Activated naive CD8-positive, alpha-beta T cell treated with anti-CD3 and anti-CD28 coated beads for 36 hours (primary cell): ENCODE data around the gene VWA1. TPM values are rescaled to one million over a fixed set of nuclear protein-coding genes. Genes with fewer than 3 reads are reported as not detected.
A peak's percentile ranks its signal among the peaks of the same experiment; 100 is the strongest.
"Not testable (repeated sequence)": the region's sequence is repeated elsewhere in the genome, so short reads cannot be mapped to it uniquely, and the experiment has no call there.

Experiments
- DNase-seq: peaks from one replicate; pipeline ENCODE4 v3.0.0; 2021
- H3K27ac Mint-ChIP-seq: one replicate; pipeline ENCODE4 v1.8.0; 2022; ENCODE audit warnings: mild to moderate bottlenecking, moderate library complexity, mixed read lengths
- H3K27me3 Mint-ChIP-seq: one replicate; pipeline ENCODE4 v1.8.0; 2022; ENCODE audit warnings: mild to moderate bottlenecking, mixed read lengths
- H3K36me3 Mint-ChIP-seq: one replicate; pipeline ENCODE4 v1.8.0; 2021; ENCODE audit warnings: mild to moderate bottlenecking, mixed read lengths
- H3K4me1 Mint-ChIP-seq: one replicate; pipeline ENCODE4 v1.8.0; 2021; ENCODE audit warnings: mixed read lengths
- H3K4me3 Mint-ChIP-seq: one replicate; pipeline ENCODE4 v1.8.0; 2022; ENCODE audit warnings: mild to moderate bottlenecking, moderate library complexity, mixed read lengths
- H3K9me3 Mint-ChIP-seq: one replicate; pipeline ENCODE4 v1.8.0; 2022; ENCODE audit warnings: mixed read lengths
- total RNA-seq, 2 experiments: library from RNA; stranded (reverse); gene quantifications; one replicate each; pipeline ENCODE4 v1.2.3, GENCODE V29; 2021

The VWA1 gene
- total RNA-seq, 2 experiments from 2014 or later = 0.25 to 0.44 TPM

GRCh38 chr1:1449099-1449739 is 13.7 kb downstream of the VWA1 start, which contains the start of gene ATAD3C:
TSS of gene ATAD3C (plus strand) at chr1:1449689. CDS start at chr1:1450684, 995 bp downstream.
- no peaks in the 10 kb centered on the region for H3K36me3 Mint-ChIP-seq
- no peak within 1 kb of the TSS for H3K4me3 Mint-ChIP-seq
- H3K9me3 Mint-ChIP-seq = no peaks in the 10 kb centered on the region
- H3K4me1 Mint-ChIP-seq = no peaks in the 10 kb centered on the region
- H3K27me3 Mint-ChIP-seq = peaks cover 5% of the 10 kb centered on the region
- DNase-seq = no peak
- no peak within 1 kb of the TSS for H3K27ac Mint-ChIP-seq

- not testable (repeated sequence) for H3K4me1 Mint-ChIP-seq, H3K9me3 Mint-ChIP-seq, H3K27ac Mint-ChIP-seq, H3K36me3 Mint-ChIP-seq, DNase-seq, H3K4me3 Mint-ChIP-seq, H3K27me3 Mint-ChIP-seq
These were observed 15.1 kb downstream of the VWA1 start for GRCh38 chr1:1450616-1451015.

- no peak overlapping the region for H3K27ac Mint-ChIP-seq
- no peaks in the 10 kb centered on the region for H3K36me3 Mint-ChIP-seq
- no peak for DNase-seq
- no peak overlapping the region for H3K4me3 Mint-ChIP-seq
- H3K4me1 Mint-ChIP-seq = no peaks in the 10 kb centered on the region
- H3K9me3 Mint-ChIP-seq = no peaks in the 10 kb centered on the region
- peaks cover 5% of the 10 kb centered on the region for H3K27me3 Mint-ChIP-seq
These were observed 16.3 kb downstream of the VWA1 start for GRCh38 chr1:1451696-1452364.

GRCh38 chr1:1452365-1452739 is 16.9 kb downstream of the VWA1 start:
- H3K27ac Mint-ChIP-seq, H3K27me3 Mint-ChIP-seq, H3K9me3 Mint-ChIP-seq, DNase-seq, H3K4me1 Mint-ChIP-seq, H3K4me3 Mint-ChIP-seq, H3K36me3 Mint-ChIP-seq: not testable (repeated sequence)

- no peaks in the 10 kb centered on the region for H3K36me3 Mint-ChIP-seq
- DNase-seq = no peak
- H3K27me3 Mint-ChIP-seq = peaks cover 5% of the 10 kb centered on the region
- no peaks in the 10 kb centered on the region for H3K4me1 Mint-ChIP-seq
- H3K9me3 Mint-ChIP-seq = no peaks in the 10 kb centered on the region
- no peak overlapping the region for H3K27ac Mint-ChIP-seq
- no peak overlapping the region for H3K4me3 Mint-ChIP-seq
These were observed 17.4 kb downstream of the VWA1 start for GRCh38 chr1:1452882-1453281.

- H3K4me1 Mint-ChIP-seq, H3K27me3 Mint-ChIP-seq, H3K4me3 Mint-ChIP-seq, H3K36me3 Mint-ChIP-seq, H3K9me3 Mint-ChIP-seq, H3K27ac Mint-ChIP-seq, DNase-seq: not testable (repeated sequence)
These were observed 19.0 kb downstream of the VWA1 start for GRCh38 chr1:1454286-1455056.

GRCh38 chr1:1455366-1455884 is 19.9 kb downstream of the VWA1 start:
- no peak for DNase-seq
- H3K27me3 Mint-ChIP-seq = peaks cover 4% of the 10 kb centered on the region
- H3K4me1 Mint-ChIP-seq = no peaks in the 10 kb centered on the region
- H3K4me3 Mint-ChIP-seq = no peak overlapping the region
- no peak overlapping the region for H3K27ac Mint-ChIP-seq
- no peaks in the 10 kb centered on the region for H3K9me3 Mint-ChIP-seq
- H3K36me3 Mint-ChIP-seq = no peaks in the 10 kb centered on the region

- H3K4me1 Mint-ChIP-seq, DNase-seq, H3K4me3 Mint-ChIP-seq, H3K27ac Mint-ChIP-seq, H3K27me3 Mint-ChIP-seq, H3K9me3 Mint-ChIP-seq, H3K36me3 Mint-ChIP-seq: not testable (repeated sequence)
These were observed 20.4 kb downstream of the VWA1 start for GRCh38 chr1:1455934-1456333.

- peaks cover 13% of the 10 kb centered on the region for H3K27me3 Mint-ChIP-seq
- not testable (repeated sequence) for H3K9me3 Mint-ChIP-seq, H3K4me1 Mint-ChIP-seq, H3K27ac Mint-ChIP-seq, H3K4me3 Mint-ChIP-seq, H3K36me3 Mint-ChIP-seq, DNase-seq
These were observed 21.3 kb downstream of the VWA1 start for GRCh38 chr1:1456683-1457255.

- not testable (repeated sequence) for H3K4me3 Mint-ChIP-seq, H3K27ac Mint-ChIP-seq, H3K4me1 Mint-ChIP-seq, H3K36me3 Mint-ChIP-seq, DNase-seq, H3K9me3 Mint-ChIP-seq
- H3K27me3 Mint-ChIP-seq = peaks cover 13% of the 10 kb centered on the region
These were observed 23.7 kb downstream of the VWA1 start for GRCh38 chr1:1459156-1459555.

GRCh38 chr1:1459711-1460110 is 24.2 kb downstream of the VWA1 start:
- H3K4me1 Mint-ChIP-seq, H3K9me3 Mint-ChIP-seq, H3K4me3 Mint-ChIP-seq, H3K36me3 Mint-ChIP-seq, DNase-seq, H3K27ac Mint-ChIP-seq: not testable (repeated sequence)
- peaks cover 13% of the 10 kb centered on the region for H3K27me3 Mint-ChIP-seq

GRCh38 chr1:1460540-1461130 is 25.1 kb downstream of the VWA1 start:
- H3K9me3 Mint-ChIP-seq = no peaks in the 10 kb centered on the region
- H3K4me1 Mint-ChIP-seq = no peaks in the 10 kb centered on the region
- H3K4me3 Mint-ChIP-seq = no peak overlapping the region
- no peak for DNase-seq
- peaks cover 13% of the 10 kb centered on the region for H3K27me3 Mint-ChIP-seq
- no peaks in the 10 kb centered on the region for H3K36me3 Mint-ChIP-seq
- no peak overlapping the region for H3K27ac Mint-ChIP-seq

GRCh38 chr1:1461721-1462317 is 26.3 kb downstream of the VWA1 start:
- H3K36me3 Mint-ChIP-seq = no peaks in the 10 kb centered on the region
- H3K4me3 Mint-ChIP-seq = peak overlapping the region; percentile 58
- H3K27me3 Mint-ChIP-seq = peaks cover 13% of the 10 kb centered on the region
- H3K27ac Mint-ChIP-seq = peak overlapping the region; percentile 63
- H3K4me1 Mint-ChIP-seq = no peaks in the 10 kb centered on the region
- no peaks in the 10 kb centered on the region for H3K9me3 Mint-ChIP-seq
- no peak for DNase-seq

GRCh38 chr1:1462318-1462966 is 27.0 kb downstream of the VWA1 start:
- H3K27ac Mint-ChIP-seq = peak overlapping the region; percentile 63
- peaks cover 13% of the 10 kb centered on the region for H3K27me3 Mint-ChIP-seq
- no peaks in the 10 kb centered on the region for H3K36me3 Mint-ChIP-seq
- peak; percentile 17 for DNase-seq
- no peaks in the 10 kb centered on the region for H3K9me3 Mint-ChIP-seq
- no peaks in the 10 kb centered on the region for H3K4me1 Mint-ChIP-seq
- H3K4me3 Mint-ChIP-seq = peak overlapping the region; percentile 58
